ENCODE results near the gene ALG1L2. TPM values are rescaled to one million over a fixed set of nuclear protein-coding genes. Genes with fewer than 3 reads are reported as not detected.
"Not testable (repeated sequence)": the region's sequence is repeated elsewhere in the genome, so short reads cannot be mapped to it uniquely, and the experiment has no call there.

ALG1L2 gene
- polyA plus RNA-seq, 1 donor from 2014 or later, result 1.1 TPM

DNA sequence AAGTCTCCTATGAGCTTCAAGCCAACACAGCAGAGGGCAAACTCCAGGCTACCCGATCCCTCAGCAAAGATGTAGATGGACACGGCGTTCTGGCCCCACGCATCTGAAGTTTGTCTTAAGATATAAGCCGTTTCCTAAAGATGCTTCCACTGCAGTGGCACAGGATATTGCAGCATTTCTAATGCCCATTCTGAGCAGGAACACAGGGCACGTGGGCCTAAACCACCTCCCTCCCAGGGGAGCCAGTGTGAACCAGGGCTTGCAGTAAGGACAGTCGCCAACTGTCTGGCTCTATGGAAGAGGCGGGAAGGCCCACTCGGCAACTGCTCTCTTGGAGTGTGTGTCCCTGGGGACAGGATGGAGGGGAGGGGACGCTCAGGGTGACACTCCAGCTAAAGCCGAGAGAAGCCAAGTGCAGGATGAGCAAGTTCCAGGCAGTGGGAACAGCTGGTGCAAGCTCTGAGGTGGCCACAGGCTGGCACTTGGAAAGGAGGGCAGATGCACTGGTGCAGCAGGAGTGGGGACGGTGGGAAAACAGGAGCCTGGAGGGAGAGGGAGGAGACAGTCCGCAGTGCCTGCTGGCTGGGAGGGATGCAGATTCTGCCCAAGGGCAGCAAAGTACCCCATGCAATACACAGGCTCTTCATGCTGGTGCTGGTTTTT is 25.8 kb downstream of the ALG1L2 start:
- H3K4me1 Mint-ChIP-seq, H3K9me3 Mint-ChIP-seq, H3K27me3 Mint-ChIP-seq, H3K36me3 Mint-ChIP-seq, H3K4me3 Mint-ChIP-seq: not testable (repeated sequence)
- H3K27ac Mint-ChIP-seq, result peak overlapping the region in 1 of 3 donors; percentile 62

DNA sequence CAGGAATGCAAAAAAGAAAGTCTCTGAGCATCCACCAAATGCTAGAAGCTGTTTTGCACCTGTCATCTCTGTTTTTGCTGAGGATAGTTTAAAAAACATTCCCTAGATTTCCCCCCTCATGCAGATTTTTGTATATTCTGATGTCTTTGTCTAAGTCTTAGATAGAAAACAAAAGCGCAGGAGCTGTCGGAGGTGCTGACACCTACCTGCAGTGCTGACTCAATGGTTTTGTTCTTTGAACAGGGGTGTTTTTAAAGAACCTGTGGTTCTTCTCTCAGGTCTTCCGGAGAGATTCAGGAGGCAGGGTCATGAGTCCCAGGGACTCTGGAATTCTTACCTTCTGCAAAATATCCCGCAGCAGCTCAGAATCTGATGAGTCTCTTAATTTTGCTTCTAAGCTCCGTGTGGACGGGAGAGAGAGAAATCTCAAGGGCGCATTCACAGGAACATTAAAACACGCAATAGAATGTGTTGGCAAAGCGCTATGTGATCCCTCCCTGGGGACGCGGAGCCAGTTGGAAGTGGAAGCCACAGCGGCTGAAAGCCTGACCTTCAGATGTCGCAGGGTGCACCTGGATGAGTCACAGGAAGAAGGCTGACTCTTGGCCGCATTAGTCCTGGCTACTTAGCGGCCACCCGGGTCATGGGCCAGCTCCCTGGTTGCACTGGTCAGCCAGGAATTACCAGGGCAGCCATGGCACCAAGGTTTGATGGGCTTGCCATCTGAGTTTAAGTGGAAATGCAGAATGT is 27.4 kb downstream of the ALG1L2 start:
- H3K9me3 Mint-ChIP-seq, result not testable (repeated sequence)
- H3K27ac Mint-ChIP-seq, result peak overlapping the region in 1 of 3 donors; percentile 39

DNA sequence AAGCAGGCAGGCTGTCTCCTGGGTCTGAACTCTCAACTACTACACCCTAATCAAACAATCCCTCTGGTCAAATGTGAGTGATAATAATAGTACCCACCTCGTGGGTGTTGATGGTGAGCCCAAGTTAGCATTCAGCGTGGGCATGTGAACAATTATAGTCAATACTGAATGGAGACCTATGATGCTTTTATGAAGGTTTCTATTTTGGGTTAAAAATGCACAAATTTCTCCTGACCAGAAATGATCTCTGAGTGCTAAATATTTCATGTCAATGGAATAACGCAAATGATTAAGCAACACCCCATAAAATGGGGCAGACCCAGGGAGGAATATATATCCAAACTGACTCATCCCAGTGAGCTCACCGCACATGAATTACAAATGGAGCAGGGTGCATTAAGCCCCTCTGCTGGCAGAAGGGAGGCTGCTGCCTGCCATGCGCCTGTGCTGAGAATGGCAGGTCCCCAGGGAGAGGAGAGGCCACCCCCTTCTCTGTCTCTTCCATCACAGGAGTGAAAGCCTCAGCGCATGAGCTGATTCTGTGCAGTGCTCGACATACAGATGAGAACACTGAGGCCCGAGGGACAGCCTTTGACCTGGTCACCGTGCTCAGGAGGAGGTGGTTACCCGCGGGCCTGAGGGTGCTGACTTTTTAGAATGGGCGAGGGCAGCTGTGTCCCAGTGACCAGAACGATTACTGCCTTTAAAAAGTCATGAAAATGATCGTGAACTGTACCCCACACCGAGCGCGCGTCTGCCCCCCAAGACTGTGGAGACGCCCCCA is 28.9 kb downstream of the ALG1L2 start:
- peak overlapping the region; percentile 96 to 100 (median 99) for H3K4me3 Mint-ChIP-seq
- H3K27me3 Mint-ChIP-seq, H3K36me3 Mint-ChIP-seq, H3K9me3 Mint-ChIP-seq: not testable (repeated sequence)
- H3K4me1 Mint-ChIP-seq, result peaks cover 9 to 13% (median 10%) of the 10 kb centered on the region in 3 donors
- H3K27ac Mint-ChIP-seq, result peak overlapping the region in 2 of 3 donors; percentile 98 to 99

More for the DNA sequence above, 27.4 kb downstream of the ALG1L2 start:
- H3K27me3 Mint-ChIP-seq, H3K36me3 Mint-ChIP-seq: not testable (repeated sequence)
- H3K4me1 Mint-ChIP-seq, result peaks cover 5 to 12% (median 9%) of the 10 kb centered on the region in 3 donors
- H3K4me3 Mint-ChIP-seq, result peak overlapping the region in 2 of 4 donors; percentile 20 to 57

DNA sequence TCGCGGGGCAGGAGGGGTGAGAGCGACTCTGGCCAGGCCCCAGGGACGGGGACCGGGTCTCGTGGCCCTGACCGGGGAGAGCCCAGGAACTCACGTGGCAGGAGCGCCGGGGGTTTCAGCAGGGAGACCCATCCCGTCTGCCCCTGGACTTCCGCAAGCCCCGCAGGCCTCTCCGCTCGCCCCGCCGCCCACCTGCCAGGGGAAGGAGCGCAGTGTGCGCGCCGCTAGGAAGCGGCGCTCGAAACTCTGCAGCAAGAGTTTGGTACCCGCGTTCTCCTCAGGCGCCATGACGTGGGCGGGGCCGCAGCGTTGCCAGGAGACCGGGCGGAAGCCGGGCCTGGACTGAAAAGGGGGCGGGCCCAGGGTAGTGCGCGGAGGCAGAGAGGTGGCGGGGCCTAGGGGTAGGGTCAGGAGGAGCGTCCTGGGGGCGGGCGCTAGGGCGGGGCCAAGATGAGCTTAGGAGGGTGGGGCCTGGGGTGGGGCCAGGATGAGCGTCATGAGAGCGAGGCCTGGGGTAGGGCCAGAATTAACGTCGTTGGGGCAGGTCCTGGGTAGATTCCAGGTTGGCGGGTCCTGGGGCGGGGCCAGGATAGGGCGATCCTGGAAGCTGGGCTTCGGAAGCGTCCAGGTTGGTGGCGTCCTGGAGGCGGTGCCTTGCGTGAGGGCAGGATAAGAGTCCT is 29.7 kb downstream of the ALG1L2 start:
- Mint-ChIP-seq H3K9me3 (no peaks in the 10 kb centered on the region), H3K27me3 (no peaks in the 10 kb centered on the region), H3K4me1 (peaks cover 9 to 13% (median 10%) of the 10 kb centered on the region in 3 donors), H3K36me3 (no peaks in the 10 kb centered on the region), H3K27ac (peak overlapping the region; percentile 98 to 99 (median 99)), H3K4me3 (peak overlapping the region; percentile 96 to 100 (median 99))

DNA sequence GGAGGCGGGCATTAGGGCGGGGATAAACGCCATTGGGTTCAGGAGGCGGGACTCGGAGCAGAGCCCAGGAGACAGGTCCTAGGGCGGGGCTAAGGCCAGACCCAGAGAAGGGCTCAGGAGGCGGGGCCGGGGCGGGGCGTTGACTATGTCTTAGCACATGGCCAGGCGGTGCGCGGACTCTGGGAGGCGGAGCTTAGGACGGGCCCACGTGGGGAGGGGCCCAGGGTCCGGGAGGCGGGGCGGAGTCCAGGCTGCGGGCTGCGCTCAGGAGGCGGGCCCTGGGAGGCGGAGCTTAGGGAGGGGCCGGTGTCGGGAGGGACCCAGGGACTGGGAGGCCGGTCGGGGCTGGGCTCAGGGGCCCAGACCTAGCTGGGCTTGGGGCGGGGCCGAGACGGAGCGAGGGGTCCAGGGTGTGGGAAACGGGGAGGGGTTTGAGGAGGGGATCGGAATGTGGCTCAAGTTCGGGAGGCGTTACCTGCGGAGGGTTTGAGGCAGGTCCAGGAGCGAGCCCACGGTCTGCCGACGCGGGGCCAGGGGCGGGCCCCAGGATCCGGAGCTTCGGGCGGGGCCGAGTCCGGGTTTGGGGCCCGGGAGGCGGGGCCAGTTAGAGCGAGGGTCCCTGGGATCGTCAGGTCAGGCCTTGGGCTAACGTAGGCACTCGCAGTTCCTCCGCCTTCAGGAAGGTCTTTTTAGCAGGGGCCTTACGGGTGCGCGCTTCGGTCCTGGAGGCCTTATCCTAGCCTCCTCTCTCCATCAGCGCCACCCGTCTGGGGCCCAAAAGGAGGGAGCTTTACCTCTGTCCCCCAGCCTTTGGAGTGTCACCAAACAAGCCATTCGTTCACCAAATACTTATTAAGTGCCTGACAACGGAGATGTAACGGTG is 30.5 kb downstream of the ALG1L2 start:
- Mint-ChIP-seq H3K4me3 (peak overlapping the region; percentile 96 to 100 (median 99)), H3K4me1 (peaks cover 9 to 13% (median 10%) of the 10 kb centered on the region in 3 donors), H3K27ac (peak overlapping the region; percentile 98 to 99 (median 99))
- H3K27me3 Mint-ChIP-seq, H3K36me3 Mint-ChIP-seq, H3K9me3 Mint-ChIP-seq: not testable (repeated sequence)

DNA sequence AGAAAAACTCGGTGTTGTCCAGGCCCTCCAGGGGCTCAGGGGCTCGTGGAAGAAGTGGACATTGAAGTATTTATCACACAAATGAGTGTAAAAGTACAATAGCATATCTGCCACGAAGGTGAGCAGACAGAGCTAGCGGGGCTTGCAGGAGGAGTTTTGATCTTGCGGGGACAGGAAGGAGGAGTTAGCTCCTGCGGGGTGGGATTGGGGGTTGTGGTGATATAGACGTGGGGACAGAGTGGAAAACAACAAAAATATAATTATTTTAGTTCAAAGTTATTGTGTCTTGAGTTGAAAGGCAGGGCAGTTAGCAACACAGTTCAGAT is 31.1 kb downstream of the ALG1L2 start:
- H3K9me3 Mint-ChIP-seq, H3K36me3 Mint-ChIP-seq, H3K27me3 Mint-ChIP-seq: not testable (repeated sequence)
- peak overlapping the region in 1 of 3 donors; percentile 98 for H3K27ac Mint-ChIP-seq
- peaks cover 9 to 13% (median 10%) of the 10 kb centered on the region in 3 donors for H3K4me1 Mint-ChIP-seq
- peak overlapping the region; percentile 96 to 100 (median 99) for H3K4me3 Mint-ChIP-seq

DNA sequence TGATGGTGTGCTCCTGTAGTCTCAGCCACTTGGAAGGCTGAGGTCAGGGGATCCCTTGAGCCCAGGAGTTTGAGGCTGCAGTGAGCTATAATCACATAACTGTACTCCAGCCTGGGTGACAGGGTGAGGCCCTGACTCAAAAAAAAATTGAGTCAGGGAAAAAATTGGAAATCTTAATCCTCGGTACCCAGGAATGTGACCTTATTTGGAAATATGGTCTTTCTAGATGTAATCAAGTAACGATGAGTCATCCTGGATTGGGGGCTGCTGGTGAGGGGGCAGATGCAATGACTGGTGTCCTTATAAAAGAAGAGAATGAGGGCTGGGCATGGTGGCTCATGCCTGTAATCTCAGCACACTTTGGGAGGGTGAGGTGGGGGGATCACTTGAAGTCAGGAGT is 33.8 kb downstream of the ALG1L2 start:
- H3K27ac Mint-ChIP-seq, H3K27me3 Mint-ChIP-seq, H3K36me3 Mint-ChIP-seq, H3K4me3 Mint-ChIP-seq, H3K9me3 Mint-ChIP-seq, H3K4me1 Mint-ChIP-seq: not testable (repeated sequence)

DNA sequence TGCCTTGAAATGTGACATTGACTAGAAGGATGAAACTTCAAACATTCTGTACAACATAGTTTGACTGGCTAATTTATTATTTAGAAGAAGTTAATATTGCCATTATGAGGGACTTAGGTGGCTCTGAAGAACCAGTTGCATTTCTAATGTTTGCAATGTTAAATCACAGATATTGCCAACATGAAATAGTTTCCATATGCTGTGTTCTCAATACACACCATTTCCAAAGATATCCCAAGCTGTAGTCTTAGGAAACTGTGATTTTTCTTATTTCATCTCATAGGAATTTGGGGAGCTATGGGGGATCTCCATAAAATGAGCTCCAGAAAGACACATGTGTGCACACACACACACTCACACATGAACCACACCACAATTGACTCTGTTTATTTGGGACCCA is 36.3 kb downstream of the ALG1L2 start:
- Mint-ChIP-seq H3K9me3 (no peaks in the 10 kb centered on the region), H3K36me3 (no peaks in the 10 kb centered on the region), H3K4me3 (peak overlapping the region in 1 of 4 donors; percentile 29), H3K27ac (no peak overlapping the region), H3K27me3 (no peaks in the 10 kb centered on the region), H3K4me1 (peaks cover 0 to 5% (median 1%) of the 10 kb centered on the region in 3 donors)

DNA sequence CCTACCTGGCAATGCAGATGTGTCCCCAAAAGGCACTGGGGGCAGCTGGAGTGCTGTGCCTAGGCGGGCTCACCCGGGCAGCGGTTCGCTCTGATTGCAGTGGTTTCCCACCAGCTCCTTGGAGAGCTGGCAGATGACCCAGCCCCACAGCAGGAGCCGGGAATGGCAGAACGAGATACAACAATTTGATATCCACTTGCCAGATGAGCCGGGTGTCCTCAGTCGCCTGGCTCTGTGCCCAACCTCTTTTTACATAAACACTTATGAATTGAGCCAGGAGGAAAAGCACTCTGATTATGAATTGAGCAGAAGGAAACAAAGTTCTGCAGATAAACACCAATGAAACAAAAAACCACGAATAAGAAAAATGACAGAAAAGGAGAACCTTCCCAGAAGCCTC is 38.2 kb downstream of the ALG1L2 start:
- H3K4me1 Mint-ChIP-seq, H3K9me3 Mint-ChIP-seq, H3K4me3 Mint-ChIP-seq, H3K27me3 Mint-ChIP-seq, H3K27ac Mint-ChIP-seq, H3K36me3 Mint-ChIP-seq: not testable (repeated sequence)

DNA sequence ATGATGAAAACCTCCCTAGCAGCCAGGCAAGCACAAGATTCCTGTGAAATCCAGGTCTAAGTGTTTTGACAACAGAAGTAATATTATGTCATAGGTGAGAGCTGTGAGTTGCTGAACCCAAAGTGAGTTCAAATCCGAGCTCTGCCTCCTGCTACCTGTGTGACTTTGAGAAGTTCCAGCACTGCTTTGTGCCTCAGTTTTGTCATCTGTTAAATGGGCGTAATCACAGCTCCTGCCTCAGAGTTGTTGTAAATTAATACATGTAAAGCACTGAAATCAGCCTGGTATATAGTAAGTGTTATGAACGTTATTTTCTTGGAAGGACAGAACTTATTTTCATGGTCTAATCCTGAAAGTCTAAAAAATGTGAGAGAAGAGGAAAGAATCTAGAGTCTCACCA is 38.7 kb downstream of the ALG1L2 start:
- H3K4me3 Mint-ChIP-seq, H3K9me3 Mint-ChIP-seq, H3K4me1 Mint-ChIP-seq, H3K27me3 Mint-ChIP-seq, H3K27ac Mint-ChIP-seq, H3K36me3 Mint-ChIP-seq: not testable (repeated sequence)

DNA sequence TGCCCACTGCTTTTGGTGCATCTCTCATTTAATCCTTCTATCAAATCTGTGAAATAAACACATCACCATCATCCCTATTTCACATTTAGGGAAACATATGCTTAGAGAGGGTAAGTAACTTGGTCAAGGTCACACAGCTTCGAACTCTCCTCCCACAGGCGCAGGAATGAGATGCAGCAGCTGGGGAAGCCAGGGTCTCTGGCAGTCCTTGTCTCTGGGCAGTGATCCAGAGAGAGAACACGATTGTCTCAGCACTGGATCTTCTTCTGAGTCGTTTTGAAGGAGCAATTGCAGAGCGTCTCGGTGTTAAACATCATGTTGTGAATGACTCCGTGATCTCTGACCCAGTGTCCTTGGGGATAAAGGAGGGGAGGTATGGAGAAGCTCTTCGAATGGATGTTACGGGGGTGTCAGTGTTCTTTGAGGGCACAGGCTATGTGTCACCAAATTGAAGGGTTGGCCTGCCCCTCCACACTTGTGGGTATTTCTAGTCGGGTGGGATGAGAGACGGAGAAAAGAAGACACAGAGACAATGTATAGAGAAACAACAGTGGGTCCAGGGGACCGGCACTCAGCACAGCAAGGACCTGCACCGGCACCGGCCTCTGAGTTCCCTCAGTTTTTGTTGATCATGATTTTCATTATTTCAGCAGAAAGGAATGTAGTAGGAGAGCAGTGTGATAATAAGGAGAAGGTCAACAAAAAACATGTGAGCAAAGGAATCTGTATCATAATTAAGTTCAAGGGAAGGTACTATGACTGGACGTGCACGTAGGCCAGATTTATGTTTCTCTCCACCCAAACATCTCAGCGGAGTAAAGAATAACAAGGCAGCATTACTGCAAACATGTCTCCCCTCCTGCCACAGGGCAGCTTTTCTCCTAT is 41.5 kb downstream of the ALG1L2 start:
- not testable (repeated sequence) for H3K4me3 Mint-ChIP-seq, H3K27me3 Mint-ChIP-seq, H3K27ac Mint-ChIP-seq, H3K36me3 Mint-ChIP-seq, H3K9me3 Mint-ChIP-seq, H3K4me1 Mint-ChIP-seq

DNA sequence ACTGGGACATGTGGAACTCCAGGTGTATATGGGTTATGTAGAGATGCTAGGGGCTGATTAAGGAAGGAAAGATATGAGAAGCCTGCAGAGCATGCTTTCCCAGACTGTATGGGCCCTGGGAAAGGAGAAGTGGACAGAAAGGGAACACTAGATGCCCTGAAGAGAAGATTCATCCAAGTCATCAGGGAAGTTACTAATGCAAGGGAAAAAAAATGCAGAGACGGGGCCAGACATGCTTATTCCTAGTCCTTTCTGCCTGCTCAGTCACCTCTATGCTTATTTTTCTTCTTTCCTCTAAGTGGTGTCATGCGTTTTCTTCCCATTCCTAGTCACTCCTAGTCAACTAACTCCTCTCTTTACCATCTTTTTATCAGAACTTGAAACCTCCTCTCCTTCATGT is 43.8 kb downstream of the ALG1L2 start:
- H3K4me3 Mint-ChIP-seq, H3K4me1 Mint-ChIP-seq, H3K27me3 Mint-ChIP-seq, H3K27ac Mint-ChIP-seq, H3K36me3 Mint-ChIP-seq, H3K9me3 Mint-ChIP-seq: not testable (repeated sequence)

DNA sequence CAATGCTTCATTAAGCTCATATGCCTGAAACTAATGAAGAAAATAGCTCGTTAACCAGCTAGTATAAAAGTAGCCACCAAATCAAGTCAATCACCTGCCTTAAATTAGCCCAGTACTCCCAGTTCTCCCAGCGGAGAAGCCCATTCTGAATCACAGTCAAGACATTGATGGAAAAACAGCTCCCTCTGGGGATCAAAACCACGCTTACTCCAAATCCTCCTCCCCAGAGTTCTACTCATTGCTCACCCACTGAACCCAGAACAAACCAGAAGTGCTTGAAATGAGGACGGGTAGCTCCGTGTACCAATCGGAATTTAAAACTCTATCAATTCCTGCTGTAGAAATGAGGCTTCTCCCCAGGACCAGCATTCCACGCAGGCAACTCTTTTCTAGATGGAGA is 54.7 kb downstream of the ALG1L2 start:
- not testable (repeated sequence) for H3K36me3 Mint-ChIP-seq, H3K9me3 Mint-ChIP-seq, H3K27me3 Mint-ChIP-seq, H3K27ac Mint-ChIP-seq, H3K4me3 Mint-ChIP-seq, H3K4me1 Mint-ChIP-seq

DNA sequence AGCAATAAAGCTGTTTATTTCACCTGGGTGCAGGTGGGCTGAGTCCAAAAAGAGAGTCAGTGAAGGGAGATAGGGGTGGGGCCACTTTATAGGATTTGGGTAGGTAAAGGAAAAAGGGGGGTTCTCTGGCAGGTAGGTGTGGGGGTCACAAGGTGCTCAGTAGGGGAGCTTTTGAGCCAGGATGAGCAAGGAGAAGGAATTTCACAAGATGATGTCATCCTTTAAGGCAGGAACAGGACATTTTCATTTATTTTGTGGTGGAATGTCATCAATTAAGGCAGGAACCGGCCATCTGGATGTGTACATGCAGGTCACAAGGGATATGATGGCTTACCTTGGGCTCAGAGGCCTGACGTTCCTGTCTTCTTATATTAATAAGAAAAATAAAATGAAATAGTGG is 56.1 kb downstream of the ALG1L2 start:
- H3K4me3 Mint-ChIP-seq, H3K9me3 Mint-ChIP-seq, H3K27ac Mint-ChIP-seq, H3K36me3 Mint-ChIP-seq, H3K4me1 Mint-ChIP-seq, H3K27me3 Mint-ChIP-seq: not testable (repeated sequence)
